Calu3 (cell line): ENCODE results near the gene RAPGEF4. TPM values are rescaled to one million over a fixed set of nuclear protein-coding genes. Genes with fewer than 3 reads are reported as not detected.

Experiments used
- BruUV-seq: library from RNA; stranded (reverse); fragments of 400-500 nt; replicated peaks from 2 replicates; lab custom pipeline; 2021; lab: Mats Ljungman, UMichigan
- CTCF ChIA-PET: fragments of 300-600 bp; sonication (Branson Sonifier 250); formaldehyde crosslinking; loops from one replicate; lab custom pipeline; 2022; ENCODE audit warnings: antibody characterized with exemption; lab: Charles Lee
- DNase-seq: peaks from one replicate; pipeline ENCODE4 v3.0.0; 2022
- H3K27ac Mint-ChIP-seq: one replicate; pipeline ENCODE4 v1.8.0; 2022; ENCODE audit warnings: mixed read lengths; ENCODE audit not compliant: unreplicated experiment
- H3K27me3 Mint-ChIP-seq: one replicate; pipeline ENCODE4 v1.8.0; 2022; ENCODE audit warnings: mixed read lengths; ENCODE audit not compliant: unreplicated experiment
- H3K36me3 Mint-ChIP-seq: one replicate; pipeline ENCODE4 v1.8.0; 2022; ENCODE audit warnings: mild to moderate bottlenecking, moderate library complexity, mixed read lengths; ENCODE audit not compliant: insufficient read depth, unreplicated experiment
- H3K4me1 Mint-ChIP-seq: one replicate; pipeline ENCODE4 v1.8.0; 2022; ENCODE audit warnings: mild to moderate bottlenecking, low read depth, mixed read lengths; ENCODE audit not compliant: unreplicated experiment
- H3K4me3 Mint-ChIP-seq: one replicate; pipeline ENCODE4 v1.8.0; 2022; ENCODE audit warnings: mild to moderate bottlenecking, low read depth, moderate library complexity, mixed read lengths; ENCODE audit not compliant: unreplicated experiment
- H3K9me3 Mint-ChIP-seq: one replicate; pipeline ENCODE4 v1.8.0; 2022; ENCODE audit warnings: low read depth, mixed read lengths; ENCODE audit not compliant: unreplicated experiment
- CTCF ChIP-seq: fragments of 200-600 bp; IDR thresholded peaks from one replicate; pipeline ENCODE4 v1.8.0; 2022; ENCODE audit warnings: antibody characterized with exemption; ENCODE audit not compliant: unreplicated experiment
- intact Hi-C: fragments of 100-400 bp; cut with micrococcal nuclease; formaldehyde crosslinking; loops from one replicate; pipeline ENCODE4 v1.10.0; 2022; ENCODE audit not compliant: unreplicated experiment
- total RNA-seq: library from RNA; stranded (reverse); gene quantifications from 2 replicates; pipeline ENCODE4 v1.2.3, GENCODE V29; 2022

Gene RAPGEF4
- total RNA-seq, 1 experiment from 2014 or later = 1.8 TPM

GRCh38 chr2:172858473-172858745 is 122.8 kb downstream of the RAPGEF4 start:
- TF ChIP-seq CTCF = no peak
- Mint-ChIP-seq H3K4me3 (no peak overlapping the region), H3K27ac (no peak overlapping the region), H3K36me3 (no peaks in the 10 kb centered on the region), H3K4me1 (peaks cover 19% of the 10 kb centered on the region), H3K27me3 (peaks cover 12% of the 10 kb centered on the region), H3K9me3 (no peaks in the 10 kb centered on the region)
- intact Hi-C loops = loop anchor here (1.0 kb wide), 1 partner anchor 9 kb away; no protein-coding TSS in a partner anchor
- BruUV-seq = no TSS peak
- CTCF ChIA-PET = interaction anchor here (0.6 kb wide), 1 partner anchor 8 kb away, joined by 5 read pairs; no protein-coding TSS in a partner anchor
- no peak for DNase-seq

GRCh38 chr2:172859581-172860335 is 124.1 kb downstream of the RAPGEF4 start:
- no TSS peak for BruUV-seq
- no peak for TF ChIP-seq CTCF
- H3K4me3 Mint-ChIP-seq = no peak overlapping the region
- DNase-seq = no peak
- peaks cover 14% of the 10 kb centered on the region for H3K27me3 Mint-ChIP-seq
- CTCF ChIA-PET = interaction anchor here (0.6 to 0.7 kb wide), 2 partner anchors 272 to 488 kb away, joined by 3 to 4 read pairs; no protein-coding TSS in a partner anchor
- no peaks in the 10 kb centered on the region for H3K9me3 Mint-ChIP-seq
- peaks cover 19% of the 10 kb centered on the region for H3K4me1 Mint-ChIP-seq
- intact Hi-C loops = no loop called here
- H3K27ac Mint-ChIP-seq = no peak overlapping the region
- H3K36me3 Mint-ChIP-seq = no peaks in the 10 kb centered on the region

GRCh38 chr2:172860336-172860707 is 124.7 kb downstream of the RAPGEF4 start:
- CTCF ChIA-PET = interaction anchor here (0.5 to 0.7 kb wide), 2 partner anchors 271 to 894 kb away, joined by 4 to 6 read pairs; no protein-coding TSS in a partner anchor
- H3K27me3 Mint-ChIP-seq = peaks cover 14% of the 10 kb centered on the region
- H3K4me3 Mint-ChIP-seq = no peak overlapping the region
- no peak for DNase-seq
- no peak overlapping the region for H3K27ac Mint-ChIP-seq
- BruUV-seq = no TSS peak
- no peaks in the 10 kb centered on the region for H3K9me3 Mint-ChIP-seq
- intact Hi-C loops = no loop called here
- no peaks in the 10 kb centered on the region for H3K36me3 Mint-ChIP-seq
- TF ChIP-seq CTCF = no peak
- H3K4me1 Mint-ChIP-seq = peaks cover 19% of the 10 kb centered on the region

- Mint-ChIP-seq H3K36me3 (no peaks in the 10 kb centered on the region), H3K27me3 (peaks cover 14% of the 10 kb centered on the region), H3K4me1 (peaks cover 18% of the 10 kb centered on the region), H3K4me3 (no peak overlapping the region), H3K9me3 (no peaks in the 10 kb centered on the region), H3K27ac (no peak overlapping the region)
- CTCF ChIA-PET = no interaction called here
- intact Hi-C loops = no loop called here
- no peak for TF ChIP-seq CTCF
- BruUV-seq = no TSS peak
- DNase-seq = no peak
Observed at GRCh38 chr2:172861098-172861497, 125.5 kb downstream of the RAPGEF4 start.
